Hepatic stellate cell (primary cell): ENCODE data around the gene MUC15.
"Not testable (repeated sequence)": the region's sequence is repeated elsewhere in the genome, so short reads cannot be mapped to it uniquely, and the experiment has no call there.

ENCODE experiments used
- DNase-seq: peaks from one replicate; pipeline ENCODE4 v3.0.0; 2011; ENCODE audit warnings: low spot score

The MUC15 gene, protein sequence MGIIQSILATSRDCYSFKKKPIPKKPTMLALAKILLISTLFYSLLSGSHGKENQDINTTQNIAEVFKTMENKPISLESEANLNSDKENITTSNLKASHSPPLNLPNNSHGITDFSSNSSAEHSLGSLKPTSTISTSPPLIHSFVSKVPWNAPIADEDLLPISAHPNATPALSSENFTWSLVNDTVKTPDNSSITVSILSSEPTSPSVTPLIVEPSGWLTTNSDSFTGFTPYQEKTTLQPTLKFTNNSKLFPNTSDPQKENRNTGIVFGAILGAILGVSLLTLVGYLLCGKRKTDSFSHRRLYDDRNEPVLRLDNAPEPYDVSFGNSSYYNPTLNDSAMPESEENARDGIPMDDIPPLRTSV

DNA sequence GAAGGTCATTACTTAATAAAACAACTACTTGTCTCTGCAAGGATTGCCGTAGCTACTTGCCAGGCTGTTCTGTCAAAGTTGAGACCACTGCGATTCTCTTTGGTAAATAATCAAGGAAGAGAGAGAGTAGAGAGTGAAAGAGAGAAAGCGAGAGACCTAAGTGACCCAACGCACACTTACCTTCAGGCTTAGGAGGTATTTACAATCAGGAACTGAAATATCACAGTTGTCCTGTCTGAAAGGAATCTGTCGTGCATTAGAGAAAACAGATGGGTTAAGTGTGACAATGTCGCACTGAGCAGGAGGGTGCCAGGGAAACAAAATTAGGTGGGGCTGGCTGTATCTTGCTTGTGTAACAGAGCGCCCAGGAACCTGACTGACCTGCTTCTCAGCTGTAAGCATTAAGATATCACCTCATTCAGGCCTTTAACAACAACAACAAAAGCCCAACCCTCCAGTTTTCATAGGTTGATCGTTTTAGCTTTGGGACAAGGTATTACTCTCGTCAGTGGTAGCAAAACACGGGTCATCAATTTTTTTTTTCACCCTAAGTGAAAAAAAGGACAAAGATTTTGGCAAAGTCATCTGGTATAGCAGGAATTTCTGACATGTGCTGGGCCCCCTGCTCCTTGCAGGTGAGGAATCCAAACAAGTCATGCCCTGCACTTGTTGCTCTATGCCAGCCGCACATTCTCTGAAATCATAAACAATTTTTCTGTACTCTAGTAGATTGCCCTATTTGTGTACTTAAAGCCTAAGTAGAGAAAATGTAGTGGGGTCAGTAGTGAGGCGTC, at the start of gene MUC15:
Gene MUC15, minus strand, starts transcription at position 403 of the 794 bp plus-strand sequence. CDS start 5,169 bp downstream, outside the sequence.
- DNase-seq = no peak

DNA sequence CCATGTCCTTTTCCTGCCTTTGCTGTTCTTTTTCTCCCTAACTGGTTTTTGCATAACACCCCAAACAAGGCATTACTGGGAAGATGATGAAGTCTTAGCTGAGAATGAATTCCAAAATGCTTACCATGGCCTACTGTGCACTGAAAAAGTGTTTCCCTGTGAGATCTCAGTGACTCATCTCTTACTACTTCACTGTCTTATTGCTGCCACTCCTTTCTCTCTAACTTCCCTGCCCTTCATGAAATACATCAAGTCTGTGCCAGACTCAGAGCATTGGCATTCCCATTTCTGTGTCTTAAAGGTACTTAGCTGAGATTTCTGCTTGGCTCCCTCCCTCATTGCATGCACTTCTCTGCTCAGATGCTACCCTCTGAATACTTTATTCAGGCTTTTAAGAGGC, 49.1 kb upstream of the MUC15 start:
- DNase-seq = no peak

DNA sequence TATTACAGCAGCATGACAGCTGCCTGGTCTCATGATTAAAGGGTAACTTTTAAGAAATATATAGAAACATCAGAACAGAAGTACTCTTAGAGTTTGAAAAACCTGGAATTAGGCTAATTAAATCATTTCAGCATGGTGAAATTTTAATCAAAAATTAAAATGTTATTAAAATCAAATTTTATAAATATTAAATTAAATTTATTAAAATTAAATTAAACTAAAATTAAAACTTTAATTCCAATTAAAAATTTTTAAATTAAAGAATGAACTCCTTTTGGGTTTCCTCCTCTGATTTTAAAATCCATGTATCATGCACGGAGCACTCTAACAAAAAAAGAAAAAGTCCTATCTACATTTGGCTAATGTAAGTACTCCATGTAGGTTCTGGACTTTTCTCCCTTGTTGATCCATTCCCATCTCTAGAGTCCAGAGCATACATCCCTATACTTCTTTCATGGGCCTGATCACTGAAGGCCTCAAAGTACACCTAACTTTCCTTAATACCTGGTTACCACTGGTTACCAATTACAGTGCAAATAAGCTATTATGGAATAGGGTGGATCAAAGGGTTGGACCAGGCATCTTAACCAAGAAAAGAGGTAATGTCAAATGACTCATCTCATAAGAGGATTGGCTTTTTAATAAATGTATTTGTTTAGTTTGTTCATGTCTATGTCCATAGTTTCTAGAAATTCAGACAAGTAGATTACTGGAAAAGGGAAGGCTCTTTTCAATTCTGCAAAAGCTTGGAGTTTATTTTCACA, 48.4 kb upstream of the MUC15 start:
- DNase-seq = no peak

DNA sequence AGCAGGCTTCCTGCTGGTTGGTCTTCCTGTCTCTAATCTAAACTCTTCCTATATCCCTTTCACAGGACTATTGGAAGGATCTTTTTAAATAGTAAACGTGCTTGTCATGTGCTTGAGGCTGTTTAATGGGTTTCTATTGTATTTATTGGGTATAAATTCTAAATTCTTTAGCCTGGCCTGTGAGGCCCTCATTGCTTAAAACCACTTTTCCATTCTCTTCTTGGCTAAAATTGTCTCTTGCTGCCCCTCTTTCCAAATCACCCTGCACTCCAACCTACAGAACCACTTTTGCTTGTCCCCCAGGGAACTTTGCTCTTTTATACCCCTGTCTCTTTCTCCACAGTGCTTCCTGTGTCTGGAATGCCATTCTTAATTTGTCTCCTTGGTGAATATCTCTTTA, 46.4 kb upstream of the MUC15 start:
- DNase-seq = no peak

DNA sequence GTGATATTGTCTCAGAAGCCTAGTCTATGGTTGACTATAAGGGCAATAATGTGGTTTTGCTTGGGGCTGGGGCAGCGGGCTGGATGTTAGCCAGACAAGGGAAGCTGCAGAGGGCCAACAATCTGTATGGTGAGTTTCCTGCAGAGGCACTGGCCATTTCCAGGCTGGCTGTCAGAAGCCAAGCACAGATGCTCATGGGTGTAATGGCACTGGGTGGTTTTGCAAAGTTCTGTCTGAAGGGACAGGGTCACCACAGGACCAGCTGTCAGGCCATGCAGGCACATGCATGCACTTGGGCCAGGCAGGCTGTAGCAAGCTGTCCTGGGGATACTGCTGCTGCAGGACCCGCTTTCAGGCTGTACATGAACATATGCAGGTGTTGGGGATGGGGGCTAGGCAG, 41.7 kb upstream of the MUC15 start:
- no peak for DNase-seq

DNA sequence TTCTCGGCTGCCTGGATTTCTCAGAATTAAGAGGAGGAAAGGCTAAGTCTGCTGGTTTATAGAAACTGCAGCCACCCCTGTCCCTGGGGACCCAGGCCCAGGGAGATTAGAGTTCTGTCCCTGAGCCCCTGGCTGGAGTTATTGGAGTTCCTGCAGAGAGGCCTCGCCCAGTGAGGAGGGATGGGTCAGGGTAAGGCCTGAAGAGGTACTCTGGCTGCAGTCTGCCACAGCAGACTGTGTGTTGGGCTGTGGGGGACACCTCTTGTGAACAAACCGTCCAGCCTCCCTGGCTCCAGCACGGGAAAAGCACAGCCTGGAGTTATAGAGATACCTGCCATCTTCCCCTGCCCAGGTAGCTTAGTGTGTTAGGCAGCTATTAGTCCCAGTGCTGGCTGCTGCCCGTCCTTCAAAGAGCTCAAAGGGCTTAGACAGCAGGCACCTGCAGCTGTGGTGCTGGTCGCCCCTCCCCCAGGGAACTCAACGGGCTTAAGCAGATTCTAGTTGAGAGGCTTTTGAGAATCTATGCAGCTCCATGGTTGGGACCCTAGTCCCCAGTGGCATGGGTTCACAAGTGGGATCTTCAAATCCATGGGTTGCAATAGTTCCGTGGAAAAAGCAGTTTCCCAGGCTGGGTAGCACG, 36.6 kb upstream of the MUC15 start:
- DNase-seq = no peak

DNA sequence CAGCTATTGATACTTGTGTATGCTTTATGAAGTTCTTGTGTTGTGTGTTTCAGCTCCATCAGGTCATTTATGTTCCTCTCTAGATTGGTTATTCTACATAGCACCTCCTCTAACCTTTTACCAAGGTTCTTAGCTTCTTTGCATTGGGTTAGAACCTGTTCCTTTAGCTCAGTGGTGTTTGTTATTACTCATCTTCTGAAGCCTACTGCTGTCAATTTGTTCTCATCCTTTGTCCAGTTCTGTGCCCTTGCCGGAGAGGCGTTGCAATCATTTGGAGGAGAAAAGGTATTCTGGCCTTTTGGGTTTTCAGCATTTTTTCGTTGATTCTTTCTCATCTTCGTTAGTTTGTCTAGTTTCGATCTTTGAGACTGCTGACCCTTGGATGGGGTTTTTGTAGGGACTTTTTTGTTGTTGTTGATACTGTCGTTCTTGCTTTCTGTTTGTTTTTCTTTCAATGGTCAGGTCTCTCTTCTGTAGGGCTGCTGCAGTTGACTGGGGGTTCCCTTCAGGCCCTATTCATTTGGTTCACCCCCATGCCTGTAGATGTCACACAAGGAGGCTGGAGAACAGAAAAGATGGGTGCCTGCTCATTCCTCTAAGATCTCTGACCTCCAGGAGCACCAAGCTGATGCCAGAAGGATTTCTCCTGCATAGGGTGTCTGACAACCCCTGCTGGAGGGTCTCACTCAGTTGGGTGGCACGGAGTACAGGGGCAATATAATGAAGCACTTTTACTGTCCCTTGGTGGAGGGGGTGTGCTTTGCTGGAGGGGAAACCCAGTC, 35.9 kb upstream of the MUC15 start:
- no peak for DNase-seq

DNA sequence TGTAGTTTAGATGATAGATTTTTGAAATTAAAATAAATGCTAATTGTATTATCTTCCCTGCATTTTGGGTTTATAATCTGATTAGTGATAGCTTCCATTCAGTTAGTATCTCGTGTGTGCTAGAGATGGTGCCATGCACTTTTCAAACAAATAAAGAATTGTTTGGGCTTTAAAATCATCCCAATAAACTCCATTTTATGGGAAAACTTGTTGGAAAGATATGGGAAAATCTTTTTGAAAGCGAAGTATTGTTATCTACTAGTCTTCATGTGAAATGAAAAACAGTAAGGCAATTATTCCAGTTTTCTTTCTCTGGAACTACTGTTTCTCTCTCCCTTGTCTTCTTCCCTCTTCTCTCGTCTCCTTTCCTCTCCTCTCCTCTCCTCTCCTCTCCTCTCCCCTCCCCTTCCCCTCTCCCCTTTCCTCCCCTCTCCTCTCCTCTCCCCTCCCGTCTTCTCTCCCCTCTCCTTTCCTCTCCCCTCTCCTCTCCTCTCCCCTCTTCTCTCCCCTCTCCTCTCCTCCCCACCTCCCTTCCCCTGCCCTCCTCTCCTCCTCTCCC, 27.9 kb upstream of the MUC15 start:
- DNase-seq = no peak

DNA sequence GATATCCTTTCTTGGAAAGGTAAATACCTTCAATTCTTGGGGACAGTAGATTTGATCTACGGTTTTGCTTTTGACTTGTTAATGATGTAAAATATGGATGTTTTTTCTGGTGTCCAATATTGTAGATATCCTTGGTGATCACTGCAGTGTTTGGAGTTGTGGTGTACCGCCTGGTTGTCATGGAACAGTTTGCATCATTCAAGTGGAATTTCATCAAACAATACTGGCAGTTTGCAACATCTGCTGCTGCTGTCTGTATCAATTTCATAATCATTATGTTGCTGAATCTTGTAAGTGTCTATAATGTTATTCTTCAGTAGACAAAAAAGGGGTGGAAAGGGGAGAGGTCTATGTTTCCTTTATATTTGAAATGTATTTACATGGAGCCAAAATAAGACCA, 27.4 kb upstream of the MUC15 start:
- DNase-seq = no peak

DNA sequence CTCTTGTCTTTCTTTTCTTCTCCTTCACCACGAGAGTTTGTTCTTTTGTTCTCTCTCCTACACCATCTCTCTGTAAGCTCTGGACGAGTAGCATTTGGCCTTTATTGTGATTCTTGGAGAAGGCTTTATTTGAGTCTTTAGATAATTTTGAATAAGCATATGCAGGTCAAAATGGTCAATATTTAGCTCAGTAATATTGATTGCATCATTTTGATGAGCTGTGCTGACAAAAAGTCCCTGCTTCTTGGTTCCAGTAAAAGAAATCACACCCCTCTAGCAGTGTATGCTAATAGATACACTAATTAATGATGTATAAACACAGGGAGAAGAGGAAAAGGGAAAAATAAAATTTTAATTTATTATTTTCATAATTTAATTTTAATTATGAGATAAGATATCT, 25.8 kb upstream of the MUC15 start:
- DNase-seq = no peak

DNA sequence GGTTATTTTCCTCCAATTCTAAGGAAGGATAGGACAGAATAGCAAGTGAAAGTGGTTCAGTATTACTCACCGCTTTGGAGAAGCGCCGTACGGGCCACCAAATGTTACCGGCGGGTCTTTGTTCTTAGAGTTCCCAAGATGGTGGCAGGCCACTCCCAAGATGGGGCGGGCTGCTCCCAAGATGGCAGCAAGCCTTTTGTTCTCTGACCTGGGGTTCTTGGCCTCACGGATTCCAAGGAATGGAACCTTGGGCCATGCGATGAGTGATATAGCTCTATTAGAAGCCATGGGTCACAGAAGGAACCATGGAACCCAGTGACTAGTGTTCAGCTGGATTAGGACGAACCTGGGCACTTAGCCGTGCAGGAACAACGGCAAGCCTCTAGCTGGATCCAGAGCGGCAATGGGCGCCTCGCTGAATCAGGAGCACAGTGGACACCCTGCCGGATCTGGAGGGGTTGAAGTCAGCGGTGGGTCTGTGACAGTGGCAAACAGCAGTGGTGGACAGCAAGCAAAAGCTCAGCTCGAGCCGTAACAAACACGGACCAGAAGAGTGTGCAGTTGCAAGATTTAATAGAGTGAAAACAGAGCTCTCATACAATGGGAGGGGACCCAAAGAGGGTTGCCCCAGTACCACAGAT, 25.1 kb upstream of the MUC15 start:
- not testable (repeated sequence) for DNase-seq

DNA sequence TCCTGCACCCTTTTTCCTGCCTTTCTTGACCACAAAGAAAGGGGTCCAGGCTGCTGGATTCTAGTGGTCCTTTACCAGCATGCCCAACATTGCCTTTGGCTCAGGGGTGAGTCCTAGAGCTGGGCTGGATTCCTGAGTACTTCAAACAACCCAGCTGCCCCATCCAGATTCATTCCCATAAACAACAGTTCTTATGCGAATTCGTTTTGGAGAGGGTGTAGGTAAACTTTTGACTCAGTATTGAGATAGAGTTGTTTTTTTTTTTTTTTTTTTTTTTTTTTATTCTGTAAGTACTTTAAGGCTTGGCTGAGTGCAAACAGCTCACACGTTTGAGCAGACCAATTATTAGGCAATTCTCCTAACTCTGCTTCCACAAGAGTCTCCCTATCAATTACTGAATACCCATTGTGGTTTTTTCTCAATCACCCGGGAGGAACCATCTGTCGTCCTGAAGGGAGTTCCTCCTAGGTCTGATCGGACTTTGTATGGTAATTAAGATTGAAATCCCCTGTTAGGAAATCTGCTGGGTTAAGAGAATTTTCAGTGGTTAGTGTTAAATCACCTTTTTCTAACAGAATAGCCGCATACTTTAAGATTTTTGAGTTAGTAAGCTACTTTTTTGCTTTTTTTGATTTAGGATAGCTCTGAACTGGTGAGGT, 23.3 kb upstream of the MUC15 start:
- DNase-seq = not testable (repeated sequence)

DNA sequence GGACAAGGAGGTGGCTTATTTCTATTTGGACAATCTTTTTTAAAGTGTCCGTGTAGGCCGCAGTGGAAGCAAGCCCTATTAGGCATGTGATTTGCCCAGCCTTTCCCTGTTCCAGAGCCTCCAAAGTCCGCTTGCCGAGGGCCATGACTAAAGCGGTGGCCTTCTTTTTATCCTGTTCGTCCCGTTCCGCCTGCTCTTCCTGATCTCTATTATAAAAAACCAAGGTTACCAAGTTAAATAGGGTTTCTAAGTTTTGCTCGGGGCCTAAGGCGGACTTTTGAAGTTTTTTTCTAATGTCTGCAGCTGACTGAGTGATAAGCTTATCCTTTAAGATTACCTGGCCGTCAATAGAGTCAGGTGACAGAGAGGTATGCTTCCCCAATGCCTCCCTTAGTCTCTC, 21.6 kb upstream of the MUC15 start:
- no peak for DNase-seq

DNA sequence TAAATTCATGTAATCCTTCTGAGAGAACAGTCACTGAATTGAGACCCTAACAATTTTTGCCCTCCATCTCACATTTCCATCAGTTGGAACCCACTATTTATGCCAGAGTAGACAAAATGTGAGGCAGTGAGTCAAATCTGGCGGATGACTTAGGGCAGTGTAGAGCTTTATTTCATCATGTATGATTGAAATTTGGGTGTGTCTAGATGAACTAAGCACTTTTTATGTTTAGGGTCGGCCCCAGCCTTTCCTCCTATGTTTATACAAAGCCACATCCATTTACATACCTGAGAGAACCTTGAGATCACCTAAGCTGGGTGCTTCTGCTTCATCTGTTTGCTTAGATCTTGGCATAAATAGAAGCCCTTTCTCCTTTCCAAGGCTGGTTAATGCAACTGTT, 15.0 kb upstream of the MUC15 start:
- DNase-seq = no peak

DNA sequence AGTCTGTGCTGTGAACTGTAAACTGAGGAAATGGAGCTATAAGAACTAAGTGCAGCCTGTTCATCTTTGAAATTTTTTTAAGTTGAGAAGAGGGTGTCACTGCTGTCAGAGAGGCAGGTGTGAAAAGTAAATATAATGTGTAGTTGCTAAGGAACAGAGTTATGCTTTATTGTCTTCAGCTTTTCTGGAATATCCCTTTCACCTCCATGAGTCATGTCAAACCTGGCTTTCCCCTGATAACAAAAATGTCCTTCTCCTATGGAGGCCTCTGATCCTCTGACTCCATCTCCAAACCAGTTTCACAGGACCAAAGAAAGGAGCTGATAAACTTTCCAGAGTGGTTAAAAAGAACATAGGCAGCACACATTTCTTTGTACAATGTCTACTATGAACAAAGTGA, 12.8 kb upstream of the MUC15 start:
- DNase-seq = no peak

DNA sequence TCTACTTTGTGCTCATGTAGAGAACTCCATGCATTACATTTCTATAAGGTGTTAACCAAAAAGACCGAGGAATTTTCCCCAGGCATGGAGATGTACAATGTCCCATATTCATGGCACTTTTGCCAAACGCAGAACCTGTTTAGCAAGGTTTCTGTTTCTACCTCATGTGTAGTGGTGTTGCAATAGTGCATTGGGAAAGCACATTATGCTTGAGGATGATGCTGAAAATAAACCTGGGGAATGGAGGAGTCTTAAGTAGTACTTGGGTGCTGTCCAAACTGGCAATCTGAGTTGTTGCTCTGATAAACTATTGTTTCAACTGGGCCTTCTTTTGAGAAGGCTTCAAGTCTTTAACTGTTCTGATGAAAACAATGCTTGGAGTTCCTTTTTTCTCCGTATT, 11.5 kb upstream of the MUC15 start:
- DNase-seq = no peak

DNA sequence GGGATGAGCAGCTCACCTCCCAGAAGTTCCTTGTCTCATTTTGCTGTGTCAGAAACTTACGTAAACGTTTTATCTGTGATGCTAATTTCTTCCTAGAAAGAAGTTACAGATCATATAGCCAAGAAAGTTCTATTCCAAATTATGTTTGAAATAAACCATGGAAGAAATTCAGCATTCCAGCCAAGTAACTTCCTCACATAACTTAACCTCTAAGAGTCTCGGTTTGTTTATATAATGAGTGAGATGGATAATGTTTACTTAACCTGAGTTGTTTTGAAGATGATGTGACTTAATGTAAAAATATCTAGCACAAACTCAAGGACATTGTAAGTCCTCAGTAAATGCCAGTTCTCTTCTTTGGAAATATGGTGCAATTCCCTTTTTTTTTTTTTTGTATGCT, 8.9 kb upstream of the MUC15 start:
- DNase-seq = no peak

DNA sequence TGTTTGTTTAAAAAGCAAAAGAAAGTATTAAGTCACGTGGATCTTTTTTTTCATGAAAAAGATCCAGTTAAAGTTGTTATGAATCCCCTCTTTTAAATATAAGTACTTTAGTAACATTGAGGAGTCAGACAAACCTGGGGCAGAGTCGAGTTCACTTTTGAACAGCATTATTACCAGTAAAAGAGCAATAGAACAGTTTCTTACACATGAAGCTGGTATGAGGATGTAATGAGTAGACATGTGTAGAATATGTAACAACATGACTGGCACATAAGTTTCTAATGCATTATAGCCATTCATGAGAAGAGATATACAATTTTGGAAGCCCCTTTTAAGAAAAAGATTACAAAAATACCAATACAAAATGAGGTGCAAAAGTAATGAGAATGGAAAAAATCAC, 7.6 kb upstream of the MUC15 start:
- no peak for DNase-seq

DNA sequence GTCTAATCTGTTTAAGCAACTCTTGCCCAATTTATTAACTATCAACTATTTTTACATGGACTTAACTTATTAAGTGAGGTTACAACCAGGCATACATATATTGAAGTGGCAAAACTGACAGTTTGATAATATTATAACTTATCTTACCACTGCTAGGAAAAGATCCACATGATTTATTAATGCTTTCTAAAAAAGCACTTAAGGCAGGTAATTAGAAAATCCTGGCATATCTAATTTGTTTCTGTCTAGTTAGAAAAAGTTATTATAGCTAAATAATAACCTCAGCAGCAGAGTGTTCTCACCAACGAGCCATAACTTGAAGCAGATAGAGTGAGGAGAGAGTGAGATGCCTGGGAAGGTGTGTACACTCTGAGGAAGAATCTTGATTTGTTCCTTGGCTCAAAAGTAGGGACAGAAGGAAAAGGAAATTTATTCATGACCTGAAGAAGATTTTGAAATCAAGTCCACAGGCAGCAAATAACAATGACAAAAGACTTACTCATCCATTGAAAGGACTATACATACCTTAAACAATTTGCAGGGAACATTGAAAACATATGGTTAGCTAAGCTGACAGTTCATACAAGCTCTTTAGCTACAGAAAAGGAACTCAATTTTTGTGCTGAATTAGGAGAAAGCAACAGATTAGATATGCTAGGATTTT, 7.1 kb upstream of the MUC15 start:
- no peak for DNase-seq

DNA sequence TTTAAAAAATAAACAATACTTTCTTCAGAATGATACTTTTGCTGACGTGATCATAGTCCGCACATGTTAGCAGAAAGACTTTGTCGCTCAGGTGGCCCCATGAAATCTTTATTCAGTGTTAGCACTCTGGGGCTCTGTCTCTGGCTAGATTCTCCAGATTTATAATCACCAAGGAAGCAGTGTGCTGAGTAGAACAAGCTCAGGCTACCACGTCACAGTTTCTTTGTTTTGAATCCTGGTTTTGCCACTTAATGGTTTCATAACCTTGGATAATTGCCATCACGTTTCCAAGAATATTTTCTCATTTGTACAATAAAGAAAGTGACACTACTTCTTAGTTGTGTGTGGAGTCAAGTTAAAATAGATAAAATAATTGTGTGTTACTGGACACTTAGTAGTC, 3.9 kb upstream of the MUC15 start:
- DNase-seq = no peak
